H9 (cell line): ENCODE results near the gene CHCHD6. TPM values are rescaled to one million over a fixed set of nuclear protein-coding genes. Genes with fewer than 3 reads are reported as not detected.

Experiments used
- DNase-seq: peaks from one replicate; pipeline ENCODE4 v3.0.0-alpha.2; 2017
- H2AFZ ChIP-seq: one replicate; pipeline ENCODE4 v1.6.1; 2013; ENCODE audit warnings: mild to moderate bottlenecking, low read length, control low read depth, moderate library complexity
- H2AK5ac ChIP-seq: 2 replicates; pipeline ENCODE4 v1.6.1; 2013; ENCODE audit warnings: low read length, control low read depth, mixed read lengths; ENCODE audit not compliant: insufficient read length
- H2BK120ac ChIP-seq: one replicate; pipeline ENCODE4 v1.6.1; 2013; ENCODE audit warnings: low read depth, mild to moderate bottlenecking, low read length, control low read depth, inconsistent platforms; ENCODE audit not compliant: poor library complexity, severe bottlenecking
- H2BK12ac ChIP-seq: 2 replicates; pipeline ENCODE4 v1.6.1; 2013; ENCODE audit warnings: low read length, control low read depth, mixed read lengths, low read depth; ENCODE audit not compliant: insufficient read length
- H2BK15ac ChIP-seq: 2 replicates; pipeline ENCODE4 v1.6.1; 2013; ENCODE audit warnings: low read depth, low read length, control low read depth
- H2BK20ac ChIP-seq: one replicate; pipeline ENCODE4 v1.6.1; 2013; ENCODE audit warnings: low read depth, mild to moderate bottlenecking, low read length, control low read depth, inconsistent platforms; ENCODE audit not compliant: poor library complexity, severe bottlenecking
- H2BK5ac ChIP-seq: 2 replicates; pipeline ENCODE4 v1.6.1; 2013; ENCODE audit warnings: low read length, control low read depth, mixed read lengths; ENCODE audit not compliant: insufficient read length
- H3K14ac ChIP-seq: 2 replicates; pipeline ENCODE4 v1.6.1; 2013; ENCODE audit warnings: low read length, control low read depth; ENCODE audit not compliant: insufficient read depth
- H3K18ac ChIP-seq: 2 replicates; pipeline ENCODE4 v1.6.1; 2013; ENCODE audit warnings: low read depth, mild to moderate bottlenecking, mixed read lengths, low read length, control low read depth; ENCODE audit not compliant: insufficient read length
- H3K23ac ChIP-seq: 2 replicates; pipeline ENCODE4 v1.6.1; 2013; ENCODE audit warnings: low read length, control low read depth, mixed read lengths, low read depth; ENCODE audit not compliant: insufficient read length
- H3K23me2 ChIP-seq: 2 replicates; pipeline ENCODE4 v1.6.1; 2013; ENCODE audit warnings: low read depth, mild to moderate bottlenecking, mixed read lengths, low read length, control low read depth; ENCODE audit not compliant: insufficient read length, poor library complexity, severe bottlenecking
- H3K27ac ChIP-seq: 2 replicates; pipeline ENCODE4 v1.5.1; 2013; ENCODE audit warnings: low read length, control low read depth, mixed read lengths, low read depth; ENCODE audit not compliant: insufficient read length
- H3K27me3 ChIP-seq: 2 replicates; pipeline ENCODE4 v1.6.1; 2013; ENCODE audit warnings: low read length, control low read depth, inconsistent platforms; ENCODE audit not compliant: insufficient read depth
- H3K4ac ChIP-seq: 2 replicates; pipeline ENCODE4 v1.6.1; 2013; ENCODE audit warnings: low read depth, mild to moderate bottlenecking, control low read depth, inconsistent platforms, low read length, moderate library complexity
- H3K4me1 ChIP-seq: 2 replicates; pipeline ENCODE4 v1.6.1; 2013; ENCODE audit warnings: low read length, control low read depth, inconsistent platforms; ENCODE audit not compliant: insufficient read depth
- H3K4me2 ChIP-seq: 2 replicates; pipeline ENCODE4 v1.6.1; 2013; ENCODE audit warnings: low read length, control low read depth, mixed read lengths; ENCODE audit not compliant: insufficient read length, insufficient read depth
- H3K56ac ChIP-seq: 2 replicates; pipeline ENCODE4 v1.6.1; 2013; ENCODE audit warnings: low read depth, mild to moderate bottlenecking, mixed read lengths, low read length, control low read depth; ENCODE audit not compliant: insufficient read length
- H3K79me1 ChIP-seq: 2 replicates; pipeline ENCODE4 v1.6.1; 2013; ENCODE audit warnings: low read depth, mild to moderate bottlenecking, moderate library complexity, low read length, control low read depth, inconsistent platforms; ENCODE audit not compliant: insufficient read depth, poor library complexity, severe bottlenecking
- H3K79me2 ChIP-seq: 2 replicates; pipeline ENCODE4 v1.6.1; 2013; ENCODE audit warnings: low read length, control low read depth, inconsistent platforms; ENCODE audit not compliant: insufficient read depth
- H3K9ac ChIP-seq: 2 replicates; pipeline ENCODE4 v1.6.1; 2013; ENCODE audit warnings: low read length, control low read depth, mixed read lengths; ENCODE audit not compliant: insufficient read length; ENCODE audit errors: extremely low read depth
- H3K9me3 ChIP-seq: one replicate; pipeline ENCODE4 v1.6.1; 2013; ENCODE audit warnings: low read depth, low read length, inconsistent platforms; ENCODE audit not compliant: control insufficient read depth
- H3T11ph ChIP-seq: one replicate; pipeline ENCODE4 v1.6.1; 2013; ENCODE audit warnings: mild to moderate bottlenecking, low read length, control low read depth, inconsistent platforms
- H4K20me1 ChIP-seq: one replicate; pipeline ENCODE4 v1.6.1; 2013; ENCODE audit not compliant: control insufficient read depth, insufficient read length, insufficient read depth
- H4K5ac ChIP-seq: 2 replicates; pipeline ENCODE4 v1.6.1; 2013; ENCODE audit warnings: low read depth, mild to moderate bottlenecking, mixed read lengths, low read length, control low read depth; ENCODE audit not compliant: insufficient read length
- H4K8ac ChIP-seq: replicated peaks from 2 replicates; pipeline ENCODE4 v1.6.1; 2013; ENCODE audit warnings: low read length, control low read depth, mixed read lengths, low read depth; ENCODE audit not compliant: insufficient read length
- H4K91ac ChIP-seq: 2 replicates; pipeline ENCODE4 v1.6.1; 2013; ENCODE audit warnings: low read depth, mild to moderate bottlenecking, moderate library complexity, mixed read lengths, low read length, control low read depth; ENCODE audit not compliant: insufficient read length
- H3K27ac Mint-ChIP-seq, 3 experiments: 2 replicates in 2 of 3; 3 replicates in 1 of 3; pipeline ENCODE4 v1.8.0; 2020 to 2021; ENCODE audit warnings: mixed read lengths in 3 of 3, mild to moderate bottlenecking in 1 of 3, moderate library complexity in 1 of 3
- H3K27me3 Mint-ChIP-seq: 2 replicates; pipeline ENCODE4 v1.8.0; 2021; ENCODE audit warnings: low read depth, mild to moderate bottlenecking, moderate library complexity, mixed read lengths
- H3K36me3 Mint-ChIP-seq, 3 experiments: 2 replicates in 2 of 3; 3 replicates in 1 of 3; pipeline ENCODE4 v1.8.0; 2020 to 2021; ENCODE audit warnings: low read depth in 3 of 3, mixed read lengths in 3 of 3; ENCODE audit not compliant: insufficient read depth in 1 of 3
- H3K4me1 Mint-ChIP-seq, 2 experiments: 2 replicates each; pipeline ENCODE4 v1.8.0; 2020; ENCODE audit warnings: mixed read lengths in 2 of 2
- H3K4me3 Mint-ChIP-seq, 2 experiments: 2 replicates in 1 of 2; 3 replicates in 1 of 2; pipeline ENCODE4 v1.8.0; 2020 to 2021; ENCODE audit warnings: mild to moderate bottlenecking in 2 of 2, mixed read lengths in 2 of 2, moderate library complexity in 1 of 2
- H3K9me3 Mint-ChIP-seq, 2 experiments: 2 replicates in 1 of 2; 3 replicates in 1 of 2; pipeline ENCODE4 v1.8.0; 2020; ENCODE audit warnings: mild to moderate bottlenecking in 2 of 2, mixed read lengths in 2 of 2, moderate library complexity in 1 of 2
- CTCF ChIP-seq: fragments of 200-600 bp; sonication (generic); conservative IDR thresholded peaks from 3 replicates; pipeline ENCODE4 v1.8.0; 2021; ENCODE audit warnings: antibody characterized with exemption, mild to moderate bottlenecking
- WGBS: extraction: QIAGEN DNeasy Blood & Tissue Kit; methylation state at CpG from one replicate; pipeline ENCODE4 v1.1.7; 2013; ENCODE audit warnings: missing lambda C conversion rate, low lambda C conversion rate, mixed read lengths; ENCODE audit not compliant: insufficient read length; ENCODE audit errors: extremely low coverage; 5-methylcytosine and 5-hydroxymethylcytosine counted together
- total RNA-seq: library from RNA; stranded (reverse); gene quantifications from 2 replicates; pipeline ENCODE4 v1.2.1, GENCODE V29; 2021

The CHCHD6 gene
- total RNA-seq, 1 experiment from 2014 or later = 34.2 TPM

GRCh38 chr3:126818400-126819095 lies 114.5 kb downstream of the CHCHD6 start:
- no peaks in the 10 kb centered on the region for H3K9me3 ChIP-seq
- Mint-ChIP-seq H3K4me3 (no peak overlapping the region; a peak in 1 of 5 replicates), H3K4me1 (peaks cover 35 to 43% of the 10 kb centered on the region in 2 experiments), H3K27ac (peak overlapping the region in 2 of 3 experiments; percentile 29 to 44; a peak in 1 of 7 replicates), H3K27me3 (peaks cover 1% of the 10 kb centered on the region), H3K36me3 (peaks cover 4 to 11% (median 9%) of the 10 kb centered on the region in 3 experiments), H3K9me3 (peaks cover 8 to 10% of the 10 kb centered on the region in 2 experiments)
- H3K79me2 ChIP-seq = no peaks in the 10 kb centered on the region
- H2BK5ac ChIP-seq = no peak overlapping the region
- no peak for TF ChIP-seq CTCF
- H3K4me1 ChIP-seq = peaks cover 15% of the 10 kb centered on the region; the same call in 1 of the 2 replicates
- H3K9ac ChIP-seq = no peak overlapping the region
- H3K79me1 ChIP-seq = no peaks in the 10 kb centered on the region
- H2BK20ac ChIP-seq = no peak overlapping the region
- no peak overlapping the region for H3K14ac ChIP-seq
- H2AK5ac ChIP-seq = no peak overlapping the region
- H4K20me1 ChIP-seq = no peaks in the 10 kb centered on the region
- H2BK120ac ChIP-seq = no peak overlapping the region
- H3K4ac ChIP-seq = no peak overlapping the region
- H3T11ph ChIP-seq = no peak overlapping the region
- H3K23me2 ChIP-seq = no peaks in the 10 kb centered on the region
- H2AFZ ChIP-seq = no peak overlapping the region
- no peak overlapping the region for H3K4me2 ChIP-seq
- no peak overlapping the region for H3K56ac ChIP-seq
- DNase-seq = no peak
- H3K27me3 ChIP-seq = no peaks in the 10 kb centered on the region
- H2BK12ac ChIP-seq = no peak overlapping the region
- no peak overlapping the region for H4K8ac ChIP-seq
- H2BK15ac ChIP-seq = no peak overlapping the region
- no CpG with 5 or more reads among the region's 8 CpGs for WGBS
- H4K91ac ChIP-seq = no peak overlapping the region
- H3K18ac ChIP-seq = no peak overlapping the region
- H3K27ac ChIP-seq = no peak overlapping the region
- H4K5ac ChIP-seq = no peak overlapping the region
- H3K23ac ChIP-seq = no peak overlapping the region
